ENCODE results near the gene FBXO4.
A peak's percentile ranks its signal among the peaks of the same experiment; 100 is the strongest.

FBXO4 gene

GRCh38 chr5:41924872-41925554, at the start of gene FBXO4:
FBXO4 (plus strand) TSS chr5:41925281; CDS start chr5:41925310, 29 bp downstream.
- H3K4me3 ChIP-seq: peak within 1 kb of the TSS; percentile 42 to 76 (median 55)
- peak within 1 kb of the TSS; percentile 71 to 99 (median 95) for H3K27ac ChIP-seq

GRCh38 chr5:41876678-41877077, 48.4 kb upstream of the FBXO4 start:
- Histone ChIP-seq H3K27ac (no peak overlapping the region), H3K4me3 (no peak overlapping the region)

GRCh38 chr5:41877408-41877807, 47.7 kb upstream of the FBXO4 start:
- Histone ChIP-seq H3K27ac (no peak overlapping the region), H3K4me3 (no peak overlapping the region)

GRCh38 chr5:41878173-41878572, 46.9 kb upstream of the FBXO4 start:
- Histone ChIP-seq H3K27ac (no peak overlapping the region), H3K4me3 (no peak overlapping the region)

GRCh38 chr5:41878643-41879478, 46.2 kb upstream of the FBXO4 start:
- no peak overlapping the region for H3K4me3 ChIP-seq
- no peak overlapping the region for H3K27ac ChIP-seq

GRCh38 chr5:41882765-41883164, 42.3 kb upstream of the FBXO4 start:
- no peak overlapping the region for H3K4me3 ChIP-seq
- H3K27ac ChIP-seq: no peak overlapping the region

- Histone ChIP-seq H3K27ac (no peak overlapping the region), H3K4me3 (no peak overlapping the region)
Measured at GRCh38 chr5:41883243-41883642, 41.8 kb upstream of the FBXO4 start.

GRCh38 chr5:41883936-41884335, 41.1 kb upstream of the FBXO4 start:
- H3K4me3 ChIP-seq: no peak overlapping the region
- H3K27ac ChIP-seq: no peak overlapping the region

GRCh38 chr5:41885286-41885685, 39.8 kb upstream of the FBXO4 start:
- Histone ChIP-seq H3K4me3 (no peak overlapping the region), H3K27ac (no peak overlapping the region)

GRCh38 chr5:41891066-41891707, 33.9 kb upstream of the FBXO4 start:
- Histone ChIP-seq H3K27ac (no peak overlapping the region), H3K4me3 (no peak overlapping the region)

- no peak overlapping the region for H3K27ac ChIP-seq
Measured at GRCh38 chr5:41892031-41892430, 33.0 kb upstream of the FBXO4 start.

GRCh38 chr5:41893074-41893851, 31.8 kb upstream of the FBXO4 start:
- H3K27ac ChIP-seq: no peak overlapping the region

More at GRCh38 chr5:41892031-41892430, 33.0 kb upstream of the FBXO4 start:
- H3K4me3 ChIP-seq: no peak overlapping the region

GRCh38 chr5:41896230-41896629, 28.9 kb upstream of the FBXO4 start:
- H3K27ac ChIP-seq: no peak overlapping the region
- no peak overlapping the region for H3K4me3 ChIP-seq

More at GRCh38 chr5:41893074-41893851, 31.8 kb upstream of the FBXO4 start:
- no peak overlapping the region for H3K4me3 ChIP-seq

- Histone ChIP-seq H3K4me3 (peak overlapping the region; percentile 53 to 93 (median 72)), H3K27ac (peak overlapping the region in 18 of 21 experiments; percentile 51 to 95 (median 81))
Measured at GRCh38 chr5:41903382-41903891, 21.6 kb upstream of the FBXO4 start.

GRCh38 chr5:41903892-41904799, 20.9 kb upstream of the FBXO4 start, which contains the start of gene RIMOC1:
RIMOC1 (plus strand) TSS chr5:41904344; CDS start chr5:41904368, 24 bp downstream.
- H3K27ac ChIP-seq: peak within 1 kb of the TSS; percentile 72 to 97 (median 89)
- peak within 1 kb of the TSS; percentile 53 to 93 (median 72) for H3K4me3 ChIP-seq

- no peak overlapping the region for H3K27ac ChIP-seq
- H3K4me3 ChIP-seq: no peak overlapping the region
Measured at GRCh38 chr5:41906151-41906550, 18.9 kb upstream of the FBXO4 start.

- Histone ChIP-seq H3K27ac (no peak overlapping the region), H3K4me3 (no peak overlapping the region)
Measured at GRCh38 chr5:41908374-41909079, 16.6 kb upstream of the FBXO4 start.

GRCh38 chr5:41918105-41918504, 7.0 kb upstream of the FBXO4 start:
- H3K27ac ChIP-seq: no peak overlapping the region
- no peak overlapping the region for H3K4me3 ChIP-seq

All from skin epidermis (tissue), 12 donors.